IPS-11a (cell line): ENCODE results near the gene HOXC6.
"Not testable (repeated sequence)": the region's sequence is repeated elsewhere in the genome, so short reads cannot be mapped to it uniquely, and the experiment has no call there.

Experiments used
- H3K4me3 ChIP-seq: one replicate; pipeline ENCODE4 v1.5.1; 2013; ENCODE audit warnings: low read depth, low read length, control low read depth

Gene HOXC6

DNA sequence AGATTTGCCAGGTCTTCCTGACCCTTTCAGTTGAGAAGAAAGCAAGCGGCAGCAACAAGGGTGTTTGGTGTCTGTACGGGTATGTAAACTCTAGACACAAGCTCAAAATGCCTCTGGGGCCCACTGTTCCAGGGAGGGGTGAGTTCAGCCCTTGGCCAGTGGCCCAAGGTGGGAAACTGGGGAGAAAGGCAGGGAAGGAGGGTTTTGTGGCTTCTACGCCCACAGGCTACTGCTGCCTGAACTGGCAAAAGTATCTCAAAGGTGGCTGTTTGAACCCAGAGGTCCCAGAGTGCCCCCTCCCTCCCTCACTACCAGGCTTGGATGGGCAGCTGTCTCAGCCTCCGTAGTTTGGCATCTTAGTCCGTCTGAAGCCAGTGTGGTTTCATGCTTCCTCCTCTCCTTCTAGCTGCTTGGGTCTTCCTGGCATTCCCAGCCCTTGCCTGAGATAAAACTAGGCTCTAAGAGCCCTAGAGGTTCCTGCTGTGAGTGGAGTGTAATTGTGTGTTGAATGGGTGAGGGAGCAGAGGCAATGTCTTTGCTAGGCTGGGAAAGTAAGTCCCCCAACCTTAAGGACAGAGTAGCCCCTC lies 10.1 kb downstream of the HOXC6 start:
- H3K4me3 ChIP-seq = no peak overlapping the region

DNA sequence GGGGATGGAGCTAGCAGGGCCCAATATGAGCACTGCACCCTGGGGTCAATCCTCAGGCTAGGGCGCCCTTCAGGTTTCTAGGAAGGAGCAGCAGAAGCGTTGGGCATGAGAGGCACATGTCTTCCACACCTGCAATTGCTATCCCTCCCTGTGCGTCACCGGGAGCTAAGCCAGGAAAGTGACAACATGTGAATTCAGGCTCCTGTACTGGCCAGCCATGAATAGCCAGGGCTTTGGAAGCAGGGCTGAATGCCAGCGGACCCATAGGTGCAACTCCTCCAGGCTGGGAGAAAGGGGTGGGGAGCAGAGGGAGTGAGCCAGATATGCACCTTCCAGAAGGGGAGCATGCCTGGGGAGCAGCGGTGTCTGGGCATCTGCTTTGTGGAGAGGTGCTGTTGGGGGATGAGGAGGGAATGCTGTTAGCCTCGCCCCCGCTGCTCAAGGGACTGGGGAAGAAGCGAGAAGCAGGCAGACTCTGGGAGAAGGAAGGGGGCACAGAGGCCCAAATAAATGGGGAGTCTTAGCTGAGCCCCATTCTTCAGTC lies 10.7 kb downstream of the HOXC6 start:
- no peak overlapping the region for H3K4me3 ChIP-seq

DNA sequence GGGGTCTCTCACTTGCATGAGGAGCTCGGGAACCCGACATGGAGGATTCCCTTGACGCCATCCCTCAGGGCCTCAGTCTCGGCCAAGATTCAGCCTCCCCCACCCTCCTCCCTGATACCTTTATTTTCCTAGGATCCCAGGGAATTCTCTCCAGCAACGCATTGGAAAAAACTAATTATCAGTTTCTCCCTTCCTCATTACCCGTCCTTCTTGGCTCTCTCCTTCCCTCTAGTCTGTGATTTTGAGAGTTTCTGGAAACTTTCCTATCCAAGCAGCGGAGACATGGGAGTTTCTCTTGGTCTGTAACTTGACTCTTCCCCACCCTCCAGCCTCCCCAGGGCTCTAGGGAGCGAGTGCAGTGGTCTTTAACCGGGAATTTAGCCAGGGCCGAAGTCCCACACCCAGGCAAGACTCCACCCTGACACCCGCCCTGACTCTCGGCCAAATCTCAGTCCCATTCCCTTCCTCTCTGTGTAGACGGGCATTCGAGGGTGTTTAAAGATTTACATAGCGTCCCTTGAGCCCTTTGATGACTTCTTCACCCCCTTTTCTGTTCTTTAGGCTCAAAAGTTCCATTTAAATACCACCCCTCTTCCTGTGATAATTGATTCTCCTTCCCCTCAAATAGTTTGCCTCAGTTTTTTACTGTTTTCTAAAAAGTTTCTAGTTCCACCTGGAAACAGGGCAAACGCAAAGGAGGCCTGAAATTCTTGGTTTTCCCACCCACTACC lies 11.3 kb downstream of the HOXC6 start:
- H3K4me3 ChIP-seq = no peak overlapping the region

DNA sequence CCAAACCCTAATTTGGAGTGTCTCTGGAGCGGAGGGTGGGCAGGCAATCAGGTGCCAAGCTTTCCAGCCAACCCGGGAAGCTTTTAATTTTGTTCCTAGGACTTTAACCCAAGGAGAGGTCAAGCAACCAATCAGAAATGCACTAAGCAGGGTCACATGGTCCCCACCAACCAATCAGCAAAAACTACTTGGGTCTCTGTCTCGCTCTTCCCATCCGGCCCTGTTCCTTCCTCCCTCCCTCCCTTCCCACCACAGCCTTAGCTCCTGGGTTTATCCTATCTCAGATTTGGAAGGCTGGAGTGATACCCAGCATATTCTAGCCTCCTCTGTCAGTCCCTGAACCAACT lies 11.9 kb downstream of the HOXC6 start:
- H3K4me3 ChIP-seq = no peak overlapping the region

DNA sequence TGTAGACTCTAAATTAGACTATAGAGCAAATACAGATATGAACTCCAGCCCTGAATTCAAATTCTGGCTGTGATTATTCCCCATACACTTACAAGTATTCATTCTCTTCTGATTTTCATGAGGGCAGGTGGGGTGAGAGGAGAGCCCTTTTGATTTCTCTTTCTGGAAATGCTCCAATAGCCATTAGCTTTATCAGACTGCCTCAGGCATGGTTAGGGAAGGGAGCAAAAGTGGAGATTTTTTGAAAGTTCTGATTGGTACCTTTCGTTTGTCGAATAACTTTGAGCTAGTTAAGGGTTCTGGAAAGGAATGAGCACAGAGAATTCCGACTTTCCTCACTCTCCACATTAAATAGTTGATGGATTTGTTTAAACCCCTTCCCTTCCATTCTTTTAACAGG lies 12.4 kb downstream of the HOXC6 start:
- no peak overlapping the region for H3K4me3 ChIP-seq

DNA sequence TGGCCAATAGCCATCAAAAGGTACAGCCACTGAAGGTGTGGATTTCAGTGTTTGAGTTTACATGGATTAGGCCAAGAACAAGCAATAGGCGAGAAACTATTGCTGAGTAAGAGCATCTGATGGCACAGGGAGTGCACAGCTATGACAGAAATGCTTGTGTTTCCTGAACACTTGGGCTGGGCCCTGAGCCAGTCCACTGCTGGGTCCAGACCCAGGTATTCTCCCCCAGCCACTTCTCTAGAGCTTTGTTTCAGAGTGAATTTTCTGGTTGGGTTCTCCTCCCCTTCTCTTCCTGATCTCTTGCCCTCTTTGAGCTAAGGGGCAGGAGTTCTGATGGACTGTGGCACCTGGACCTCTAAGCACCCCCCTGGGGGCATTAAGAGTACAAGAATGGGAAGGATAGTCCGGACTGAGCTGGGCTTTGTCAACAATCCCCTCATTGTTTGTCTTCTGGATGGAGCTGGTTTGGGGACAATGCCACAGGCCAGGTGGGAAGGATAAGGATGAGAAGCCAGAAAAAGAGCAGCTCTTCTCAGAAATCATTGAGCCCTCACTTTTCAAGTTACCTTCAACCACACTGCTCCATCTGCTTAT lies 13.0 kb downstream of the HOXC6 start:
- H3K4me3 ChIP-seq = no peak overlapping the region

DNA sequence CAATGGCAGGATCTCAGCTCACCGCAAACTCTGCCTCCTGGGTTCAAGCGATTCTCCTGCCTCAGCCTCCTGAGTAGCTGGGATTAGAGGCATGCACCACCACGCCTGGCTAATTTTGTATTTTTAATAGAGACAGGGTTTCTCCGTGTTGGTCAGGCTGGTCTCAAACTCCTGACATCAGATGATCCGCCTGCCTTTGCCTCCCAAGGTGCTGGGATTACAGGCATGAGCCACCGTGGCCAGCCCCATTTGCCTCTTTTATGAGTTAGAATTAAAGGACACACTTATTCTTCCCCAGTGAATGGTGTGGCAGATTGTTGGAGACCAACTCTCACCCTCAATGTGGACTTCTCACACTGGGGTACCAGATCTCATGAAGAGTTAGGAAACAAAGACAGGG lies 13.8 kb downstream of the HOXC6 start:
- not testable (repeated sequence) for H3K4me3 ChIP-seq

DNA sequence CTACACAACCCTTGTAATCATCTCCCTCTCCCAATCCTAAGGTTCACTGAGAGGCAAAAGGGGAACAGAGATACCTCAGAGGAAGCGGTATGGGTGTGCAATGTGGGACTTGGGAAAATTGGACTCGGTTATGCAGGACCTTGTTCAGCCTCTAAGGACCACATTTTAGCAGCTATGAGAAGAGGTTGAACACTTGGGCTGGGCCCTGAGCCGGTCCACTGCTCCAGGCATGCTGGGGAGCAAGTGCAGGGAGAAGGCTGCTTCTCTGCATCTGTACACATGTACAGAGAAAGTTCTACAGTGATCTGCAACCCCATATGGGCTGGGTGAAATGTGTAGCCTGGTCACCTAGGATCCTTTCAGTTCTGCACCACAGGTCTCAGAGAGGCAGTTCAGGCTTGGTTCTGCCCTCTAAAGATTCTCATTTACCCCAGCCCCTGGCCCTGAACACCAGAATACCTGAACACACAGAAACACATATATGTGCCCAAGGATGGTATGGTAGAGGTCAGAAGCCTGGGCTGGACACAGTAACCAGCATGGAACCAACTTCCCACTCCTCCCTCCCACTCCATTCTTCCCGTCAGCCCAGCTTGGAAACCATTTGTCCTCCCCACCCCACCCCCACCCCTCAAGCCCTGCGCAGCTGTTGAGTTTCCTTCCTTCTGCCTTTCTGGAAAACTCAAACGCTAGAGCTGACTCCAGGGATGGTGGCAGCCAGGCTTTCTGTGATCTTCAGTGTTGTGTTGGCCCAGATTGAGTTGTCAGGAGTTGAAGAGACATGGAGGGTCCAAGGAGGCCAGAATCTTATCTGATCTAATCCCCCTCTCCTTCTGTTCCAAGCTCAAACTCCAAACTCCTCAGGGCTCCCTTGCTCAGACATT lies 15.0 kb downstream of the HOXC6 start:
- no peak overlapping the region for H3K4me3 ChIP-seq

DNA sequence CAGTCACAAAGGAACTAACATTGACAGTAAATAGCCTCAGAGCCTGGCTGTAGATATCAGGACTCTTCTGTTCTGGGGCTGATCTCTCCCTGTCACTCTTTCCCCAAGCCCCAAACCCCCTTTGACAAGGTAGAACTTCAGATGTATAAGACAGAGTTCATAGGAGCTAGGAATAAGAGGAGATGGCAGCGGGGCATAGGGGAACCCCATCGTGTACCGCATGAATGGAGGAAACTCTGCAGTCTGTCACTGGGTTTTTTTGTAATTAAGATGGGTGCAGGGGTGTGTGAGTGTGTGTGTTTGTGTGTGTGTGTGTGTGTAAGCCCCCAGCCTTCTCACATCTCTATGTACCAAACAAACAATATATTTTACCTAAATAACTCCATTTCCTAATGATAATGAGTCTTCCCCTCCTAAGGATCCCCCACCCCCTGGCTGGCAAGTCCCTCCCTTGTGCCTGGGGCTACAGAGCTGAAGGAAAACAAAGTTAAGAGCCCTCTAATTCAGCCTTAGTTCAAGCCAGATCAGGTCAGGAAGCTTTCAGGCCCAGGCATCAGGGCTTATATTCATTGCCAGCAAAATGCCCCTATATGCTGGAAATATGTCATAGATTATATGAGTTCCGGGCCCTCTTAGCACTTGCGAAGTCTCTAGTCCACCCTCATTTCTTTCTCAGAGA lies 16.3 kb downstream of the HOXC6 start:
- no peak overlapping the region for H3K4me3 ChIP-seq

DNA sequence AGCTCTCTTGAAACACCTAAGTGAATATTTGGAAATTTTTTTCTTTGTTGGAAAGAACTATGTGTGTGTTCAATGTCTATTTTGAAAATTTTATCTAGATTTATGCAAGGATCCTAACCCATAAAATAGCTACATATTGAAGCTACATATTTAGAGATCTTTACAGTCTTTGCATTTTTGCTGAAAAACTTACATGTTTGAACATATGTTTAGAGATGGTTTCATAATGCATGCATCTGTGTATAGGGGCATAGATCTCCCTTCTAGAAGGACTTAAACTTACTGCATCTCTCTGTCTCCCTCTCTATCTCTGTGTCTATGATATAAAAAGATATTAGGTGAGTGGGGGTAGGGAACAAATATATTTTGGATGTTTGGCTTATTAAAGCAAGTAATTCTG lies 17.2 kb downstream of the HOXC6 start:
- H3K4me3 ChIP-seq = no peak overlapping the region

DNA sequence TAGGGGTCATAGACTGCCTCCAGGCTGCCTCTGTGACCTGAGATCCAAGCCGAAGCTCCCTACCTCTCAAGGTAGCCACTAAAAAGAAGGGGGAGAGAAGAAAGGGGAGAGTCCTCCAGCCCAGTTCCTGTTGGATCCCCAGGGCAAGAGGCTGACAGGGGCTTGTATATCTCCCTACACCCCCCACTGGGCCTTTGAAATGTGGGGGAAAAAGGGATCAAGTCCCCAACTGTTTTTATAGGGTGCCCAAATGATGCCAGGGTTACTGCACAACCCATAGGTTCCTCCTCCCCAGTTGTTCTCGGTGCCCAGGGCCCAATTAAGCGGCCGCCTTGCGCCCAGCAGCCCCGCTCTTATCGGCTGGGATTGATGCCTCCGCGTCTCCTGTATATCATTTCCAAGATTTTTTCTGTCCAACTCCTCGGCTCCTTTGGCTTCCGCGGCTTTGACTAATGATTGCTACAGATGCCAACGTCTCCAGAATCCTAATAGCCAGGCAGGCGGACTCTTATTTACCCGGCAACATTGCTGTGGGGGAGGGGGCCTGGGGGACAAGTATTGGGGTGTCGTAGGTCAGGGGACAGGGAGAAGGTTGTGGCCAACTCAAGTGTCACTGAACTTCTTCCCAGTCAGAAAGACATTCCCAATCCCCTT lies 17.8 kb downstream of the HOXC6 start:
- H3K4me3 ChIP-seq = no peak overlapping the region

DNA sequence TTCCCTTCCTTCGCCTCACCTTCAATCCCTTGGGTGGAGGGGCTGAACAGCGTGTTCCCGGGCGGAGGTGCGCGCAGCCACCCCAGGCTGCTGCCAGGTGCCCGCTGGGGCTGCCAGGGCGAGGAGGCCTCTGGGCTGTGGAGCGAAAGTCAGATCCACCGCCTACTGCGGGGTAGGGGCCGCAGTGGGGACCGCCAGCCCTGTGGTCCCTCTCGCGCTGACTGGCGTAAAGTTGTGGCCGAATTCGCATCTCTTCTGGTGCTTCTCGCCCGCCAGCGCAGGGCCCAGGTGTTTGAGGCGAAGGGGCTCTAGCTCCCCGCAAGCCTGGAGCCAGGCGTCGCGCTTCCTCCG lies 18.5 kb downstream of the HOXC6 start:
- H3K4me3 ChIP-seq = no peak overlapping the region

DNA sequence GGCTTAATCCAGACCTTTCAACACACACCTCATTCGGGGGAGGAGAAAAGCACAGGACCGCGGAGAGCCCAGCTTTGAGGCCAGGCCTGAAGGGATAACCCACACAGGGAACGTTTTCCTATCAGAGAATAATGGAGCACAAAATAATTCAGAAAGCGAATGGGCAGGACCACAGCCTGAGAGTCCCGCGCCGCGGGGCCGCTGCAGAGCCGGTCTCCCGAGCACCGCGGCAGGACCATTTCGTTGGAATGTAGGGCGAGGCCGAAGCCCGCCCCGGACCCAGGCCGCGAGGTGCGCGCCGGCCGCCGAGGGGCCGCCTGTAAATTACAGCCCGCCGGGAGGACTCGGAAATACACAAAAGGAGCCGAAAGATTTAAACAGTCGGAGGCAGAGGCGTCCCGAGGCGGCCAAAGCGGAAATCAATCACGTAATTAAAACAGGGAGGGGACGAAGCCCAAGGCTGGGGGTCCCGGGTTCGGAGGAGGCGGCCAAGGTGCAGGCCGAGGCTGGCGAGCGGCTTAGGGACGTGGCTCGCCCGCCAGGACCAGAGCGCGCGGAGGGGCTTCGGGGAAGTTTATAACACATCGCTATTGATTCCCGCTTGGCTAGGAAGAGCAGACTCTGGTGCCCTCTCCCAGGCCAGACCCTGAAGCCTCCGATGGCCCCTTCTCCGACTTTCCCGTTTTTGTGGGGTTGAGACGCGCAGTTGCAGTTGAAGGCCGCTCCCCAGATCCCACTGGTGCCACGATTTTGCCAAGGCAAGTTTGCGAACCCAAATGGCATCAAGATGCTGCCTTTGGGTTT lies 19.1 kb downstream of the HOXC6 start:
- H3K4me3 ChIP-seq = no peak overlapping the region

DNA sequence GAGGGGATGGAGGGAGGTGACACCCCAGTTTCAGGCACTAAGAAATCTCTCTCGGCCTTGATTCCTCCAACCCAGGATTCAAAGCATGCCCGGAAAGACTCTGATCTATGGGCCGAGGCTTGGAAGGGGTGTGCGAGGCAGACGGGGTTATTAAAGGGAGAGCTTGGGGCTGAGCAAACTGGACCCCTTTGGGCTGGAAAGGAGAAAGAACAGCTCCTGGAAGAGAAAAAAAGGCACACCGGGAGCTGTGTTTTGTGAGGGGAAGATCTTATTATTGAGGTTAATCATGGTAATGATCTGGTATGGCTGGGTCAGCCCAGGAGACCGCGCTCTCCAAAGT lies 19.7 kb downstream of the HOXC6 start:
- H3K4me3 ChIP-seq = no peak overlapping the region

DNA sequence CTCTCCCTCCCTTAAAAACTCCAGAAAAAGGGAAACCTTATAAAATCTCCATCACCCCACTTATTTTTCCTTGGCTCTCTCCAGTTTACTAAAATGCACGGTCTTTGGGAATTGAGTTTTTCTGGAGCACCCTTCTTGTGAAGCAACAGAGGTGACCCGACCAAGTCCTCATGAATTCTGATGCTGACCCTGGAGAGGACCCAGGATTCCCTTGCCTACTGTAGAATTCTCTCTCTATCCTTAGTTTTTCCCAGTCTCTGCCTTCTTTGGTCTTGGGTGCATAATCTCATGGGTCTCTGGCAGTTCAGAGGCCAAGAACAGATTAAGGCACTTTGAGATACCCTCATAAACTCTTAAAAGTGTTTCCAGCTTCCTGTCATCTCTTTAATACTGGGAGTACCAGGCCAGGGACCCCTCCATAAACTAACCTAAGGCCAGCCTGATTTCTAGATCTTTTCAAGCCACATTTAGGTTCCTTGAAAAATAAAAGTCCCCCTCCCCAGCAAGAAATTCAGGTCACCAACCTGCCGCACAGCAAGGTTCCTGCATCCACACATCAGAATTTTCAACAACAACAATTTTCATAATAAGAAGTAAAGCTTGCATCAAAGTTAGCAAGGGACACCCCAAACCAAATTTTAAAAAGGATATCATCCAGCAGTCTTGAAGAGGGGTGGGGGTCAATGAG lies 20.3 kb downstream of the HOXC6 start:
- H3K4me3 ChIP-seq = no peak overlapping the region

DNA sequence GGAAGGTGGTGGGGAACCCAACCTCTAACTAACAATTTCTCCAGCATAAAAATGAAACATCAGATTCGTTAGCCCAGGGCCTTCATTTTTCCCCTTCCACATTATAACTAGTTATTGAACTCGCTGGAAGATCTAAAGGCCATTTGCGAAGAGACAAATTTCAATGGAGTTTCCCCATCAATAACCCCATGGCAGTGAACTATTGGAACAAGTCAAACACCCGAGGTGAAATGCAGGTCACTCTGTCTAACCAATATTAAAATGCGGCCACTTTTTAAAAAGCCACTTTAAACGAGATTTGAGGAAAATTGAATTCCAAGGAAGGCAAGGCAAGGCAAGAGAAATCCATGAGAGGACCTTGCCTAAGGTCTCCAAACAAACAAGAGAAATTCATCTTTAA lies 20.9 kb downstream of the HOXC6 start:
- H3K4me3 ChIP-seq = no peak overlapping the region

DNA sequence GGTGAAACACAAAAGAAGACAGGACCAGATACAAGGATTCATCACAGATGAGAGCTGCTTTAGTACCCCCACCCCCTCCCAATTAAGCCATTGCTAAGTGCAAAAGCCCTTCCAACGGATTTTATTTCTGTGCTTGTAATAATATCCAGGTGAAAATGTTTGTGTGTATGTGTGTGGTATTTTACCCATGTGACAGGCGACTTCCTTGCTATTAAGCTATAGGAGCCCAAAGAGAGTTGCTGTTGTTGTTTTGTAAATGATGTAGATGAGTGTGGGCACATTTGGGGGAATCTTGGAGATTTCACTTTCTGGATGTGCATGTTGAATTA lies 22.2 kb downstream of the HOXC6 start:
- no peak overlapping the region for H3K4me3 ChIP-seq

DNA sequence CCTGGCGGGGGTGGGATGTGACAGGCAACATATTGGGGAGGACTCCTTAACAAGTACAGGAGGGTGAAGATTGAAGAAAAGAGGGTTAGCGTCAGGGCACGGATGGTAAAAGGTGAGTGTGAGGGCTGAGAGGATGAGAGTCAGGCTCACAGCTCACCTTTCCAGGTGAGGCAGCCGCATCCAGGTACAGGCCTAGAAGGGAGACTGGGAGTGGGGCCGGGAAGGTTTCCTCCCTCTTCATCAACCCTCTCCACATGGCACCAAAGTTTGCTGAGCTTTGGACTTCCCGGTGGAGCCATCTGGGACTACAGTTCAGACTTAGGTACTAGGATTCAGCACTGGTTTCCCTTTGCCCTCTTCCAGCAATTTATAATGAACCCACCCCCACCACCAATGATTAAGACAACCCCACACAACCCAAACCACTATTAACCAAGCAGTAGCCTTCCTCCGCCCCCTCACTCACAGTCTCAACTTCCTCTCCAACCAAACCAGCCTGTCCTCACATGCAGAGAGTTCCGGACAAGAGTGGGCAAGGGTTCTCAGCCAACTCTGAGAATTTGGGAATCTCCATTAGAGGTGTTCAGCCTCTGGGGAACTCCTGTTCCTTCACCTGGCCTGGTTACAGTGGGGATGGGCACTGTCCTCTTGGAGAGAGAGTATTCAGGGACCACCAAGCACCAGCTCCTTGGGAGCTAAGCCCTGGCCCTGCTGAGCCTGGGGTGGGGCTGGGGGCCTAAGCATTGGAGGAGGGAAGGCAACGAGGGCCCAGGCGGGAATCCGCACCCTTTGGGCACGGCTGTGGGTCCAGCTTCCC lies 23.0 kb downstream of the HOXC6 start:
- no peak overlapping the region for H3K4me3 ChIP-seq
